ENCODE results near the gene CYP2J2.

The CYP2J2 gene

GRCh38 chr1:59945790-59946189 is 19.2 kb upstream of the CYP2J2 start:
- Histone ChIP-seq H3K4me1 (ENCODE audit: control insufficient read depth, insufficient read depth, low read length) (no peaks in the 10 kb centered on the region), H3K36me3 (ENCODE audit: control insufficient read depth in 2 of 2, insufficient read depth in 1 of 2, low read length in 2 of 2) (no peaks in the 10 kb centered on the region), H3K9me3 (ENCODE audit: control insufficient read depth, insufficient read depth, low read depth, low read length) (no peaks in the 10 kb centered on the region), H3K4me3 (ENCODE audit: low read depth, low read length) (no peak overlapping the region), H3K27ac (ENCODE audit: extremely low read depth, low read depth, low read length) (no peak overlapping the region)
- POLR2A ChIA-PET, result no interaction called here
- TF ChIP-seq ZNF449 (tag by site-specific recombination; IDR thresholded peaks at IDR 0.05) (no peak), MZF1 (tag by site-specific recombination; IDR thresholded peaks at IDR 0.05; ENCODE audit: borderline replicate concordance) (no peak), ZNF121 (tag by site-specific recombination; IDR thresholded peaks at IDR 0.05) (no peak), TCF7L2 (IDR thresholded peaks at IDR 0.05; ENCODE audit: borderline replicate concordance, low read depth, low read length) (no peak), ZNF580 (tag by site-specific recombination; IDR thresholded peaks at IDR 0.05) (no peak), ZBTB8A (tag by site-specific recombination; IDR thresholded peaks at IDR 0.05) (no peak), ZNF707 (tag by site-specific recombination; IDR thresholded peaks at IDR 0.05) (no peak), ZNF473 (tag by site-specific recombination; IDR thresholded peaks at IDR 0.05) (no peak), ZNF18 (tag by site-specific recombination; IDR thresholded peaks at IDR 0.05) (no peak), ZBTB44 (tag by site-specific recombination; IDR thresholded peaks at IDR 0.05) (no peak)
- CTCF ChIA-PET, result interaction anchor here (0.6 to 8.1 kb wide), 8 partner anchors 14 to 354 kb away, joined by 3 to 177 read pairs (median 16); no protein-coding TSS in a partner anchor

- H3K9me3 ChIP-seq (ENCODE audit: control insufficient read depth, insufficient read depth, low read depth, low read length), result no peaks in the 10 kb centered on the region
- H3K27ac ChIP-seq (ENCODE audit: extremely low read depth, low read depth, low read length), result no peak overlapping the region
- ChIA-PET CTCF (interaction anchor here (0.9 to 1.8 kb wide), 2 partner anchors 18 to 37 kb away, joined by 3 to 4 read pairs; no protein-coding TSS in a partner anchor), POLR2A (no interaction called here)
- no peaks in the 10 kb centered on the region for H3K36me3 ChIP-seq (ENCODE audit: control insufficient read depth in 2 of 2, insufficient read depth in 1 of 2, low read length in 2 of 2)
- TF ChIP-seq ZNF624 (tag by site-specific recombination; IDR thresholded peaks at IDR 0.05), result no peak
- TF ChIP-seq GLIS1 (tag by site-specific recombination; IDR thresholded peaks at IDR 0.05), result no peak
- TF ChIP-seq ZNF621 (tag by site-specific recombination; IDR thresholded peaks at IDR 0.05), result no peak
- TF ChIP-seq SP3 (tag by site-specific recombination; IDR thresholded peaks at IDR 0.05), result no peak
- H3K4me1 ChIP-seq (ENCODE audit: control insufficient read depth, insufficient read depth, low read length), result no peaks in the 10 kb centered on the region
- H3K4me3 ChIP-seq (ENCODE audit: low read depth, low read length), result no peak overlapping the region
These were observed 12.8 kb upstream of the CYP2J2 start for GRCh38 chr1:59939393-59939792.

- Histone ChIP-seq H3K9me3 (ENCODE audit: control insufficient read depth, insufficient read depth, low read depth, low read length) (no peaks in the 10 kb centered on the region), H3K36me3 (ENCODE audit: control insufficient read depth in 2 of 2, insufficient read depth in 1 of 2, low read length in 2 of 2) (no peaks in the 10 kb centered on the region), H3K4me1 (ENCODE audit: control insufficient read depth, insufficient read depth, low read length) (no peaks in the 10 kb centered on the region), H3K4me3 (ENCODE audit: low read depth, low read length) (no peak overlapping the region), H3K27ac (ENCODE audit: extremely low read depth, low read depth, low read length) (no peak overlapping the region)
- POLR2A ChIA-PET, result no interaction called here
- TF ChIP-seq ZNF324 (tag by site-specific recombination; IDR thresholded peaks at IDR 0.05) (no peak), ZNF302 (tag by site-specific recombination; IDR thresholded peaks at IDR 0.05; ENCODE audit: low read depth) (no peak), ZNF148 (tag by site-specific recombination; IDR thresholded peaks at IDR 0.05; ENCODE audit: borderline replicate concordance) (no peak), ZNF639 (tag by site-specific recombination; IDR thresholded peaks at IDR 0.05) (no peak)
- CTCF ChIA-PET, result interaction anchor here (0.6 to 1.1 kb wide), 3 partner anchors 10 to 1050 kb away, joined by 3 read pairs; no protein-coding TSS in a partner anchor
These were observed 11.2 kb upstream of the CYP2J2 start for GRCh38 chr1:59937636-59938210.

Data from HEK293 (cell line).